ENCODE data around the gene KRT79. TPM values are rescaled to one million over a fixed set of nuclear protein-coding genes. Genes with fewer than 3 reads are reported as not detected.

KRT79 gene
- total RNA-seq, 1 experiment from 2014 or later: 0.08 TPM

DNA sequence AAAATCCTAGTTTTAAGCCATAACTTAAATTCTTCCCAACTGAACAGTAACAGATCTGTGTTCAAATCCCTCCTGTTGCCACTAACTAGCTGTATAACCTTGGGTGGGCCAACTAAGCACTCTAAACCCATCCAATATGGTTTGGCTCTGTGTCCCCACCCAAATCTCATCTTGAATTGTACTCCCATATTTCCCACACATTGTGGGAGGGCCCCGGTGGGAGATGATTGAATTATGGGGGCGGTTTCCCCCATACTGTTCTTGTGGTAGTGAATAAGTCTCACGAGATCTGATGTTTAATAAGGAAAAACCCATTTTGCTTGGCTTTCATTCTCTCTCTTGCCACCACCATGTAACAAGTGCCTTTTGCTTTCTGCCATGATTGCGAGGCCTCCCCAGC is 18.9 kb downstream of the KRT79 start:
- Histone ChIP-seq H3K36me3 (no peaks in the 10 kb centered on the region), H3K4me3 (no peak overlapping the region), H3K27ac (no peak overlapping the region), H3K9me3 (replicated peaks) (peaks cover 12% of the 10 kb centered on the region), H3K4me1 (replicated peaks) (0 out of 2 replicates have a peak, but pooled peaks cover 6% of the 10 kb centered on the region), H3K27me3 (replicated peaks) (peaks cover 93% of the 10 kb centered on the region)
- peak; percentile 80 to 94 for DNase-seq (ENCODE audit: low read depth in 1 of 2, low spot score in 2 of 2)

DNA sequence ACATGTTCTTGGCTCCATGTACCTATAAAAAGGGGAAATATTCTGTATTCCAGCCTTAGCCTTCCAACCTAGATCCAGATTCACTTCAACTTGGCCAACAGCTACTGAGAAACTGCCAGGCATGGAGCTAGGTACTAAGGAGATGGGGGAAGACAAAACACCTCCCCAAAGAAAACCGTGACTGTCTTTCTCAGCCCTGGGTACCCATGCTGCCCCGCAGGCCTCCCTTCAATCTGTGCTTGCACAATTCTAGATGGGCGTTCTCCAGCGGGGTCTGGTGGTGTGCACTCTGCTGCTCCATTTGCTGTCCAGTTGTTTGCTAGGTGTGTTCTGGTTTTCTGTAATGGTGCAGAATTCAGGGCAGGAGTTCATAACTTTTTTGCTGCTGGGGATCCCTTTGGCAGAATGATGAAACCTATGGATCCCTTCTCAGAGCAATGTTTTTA is 19.4 kb downstream of the KRT79 start:
- 0 out of 2 replicates have a peak, but pooled peaks cover 3% of the 10 kb centered on the region for H3K4me1 ChIP-seq (replicated peaks)
- H3K4me3 ChIP-seq: no peak overlapping the region
- no peak overlapping the region for H3K27ac ChIP-seq
- peaks cover 93% of the 10 kb centered on the region for H3K27me3 ChIP-seq (replicated peaks)
- peak in 1 of 2 experiments; percentile 94 for DNase-seq (ENCODE audit: low read depth in 1 of 2, low spot score in 2 of 2)
- H3K36me3 ChIP-seq: no peaks in the 10 kb centered on the region
- peaks cover 13% of the 10 kb centered on the region for H3K9me3 ChIP-seq (replicated peaks)

DNA sequence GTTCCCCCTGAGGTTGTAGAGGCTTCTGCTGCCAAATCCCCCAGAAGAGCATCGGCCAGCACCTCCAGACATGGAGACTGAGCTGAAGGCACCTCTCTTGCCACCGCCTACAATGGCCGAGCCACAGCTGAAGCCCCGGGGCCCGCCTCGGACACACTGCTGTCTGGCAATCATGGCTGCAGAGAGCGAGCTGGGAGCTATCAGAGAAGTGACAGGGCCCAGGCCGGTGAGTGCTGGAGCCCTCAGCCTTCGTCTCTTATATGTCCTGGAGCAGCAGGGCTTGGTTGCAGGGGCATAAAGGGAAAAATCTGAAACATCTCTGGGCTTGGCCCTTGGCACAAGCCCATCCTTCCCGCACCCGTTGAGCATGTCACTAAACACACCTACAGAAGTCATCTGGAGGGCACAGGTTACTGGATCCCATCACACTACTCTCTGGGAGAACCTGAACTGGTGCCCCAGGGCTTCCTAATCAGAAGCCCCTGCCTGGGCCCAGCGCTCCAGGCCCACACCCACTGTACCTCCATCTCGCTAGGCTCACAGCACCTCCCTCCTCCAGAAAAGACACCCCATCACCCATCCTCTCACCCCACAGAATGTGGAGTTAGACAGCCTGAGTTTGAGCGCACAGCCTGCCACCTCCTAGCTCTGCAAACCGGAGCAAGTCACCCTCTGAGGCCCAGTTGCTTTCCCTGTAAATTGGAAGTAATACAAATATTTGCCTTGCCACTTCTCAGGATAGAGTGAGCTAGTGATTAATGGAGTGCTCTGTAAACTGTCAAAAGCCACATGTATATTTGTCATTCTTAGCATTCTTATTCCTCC is 20.0 kb downstream of the KRT79 start, which contains the start of gene KRT4:
KRT4 (minus strand) TSS at position 232 of the 825 bp plus-strand sequence; CDS start at position 174, 58 bp downstream.
- no peaks in the 10 kb centered on the region for H3K36me3 ChIP-seq
- peak in 1 of 2 experiments; percentile 81 for DNase-seq (ENCODE audit: low read depth in 1 of 2, low spot score in 2 of 2)
- H3K4me1 ChIP-seq (replicated peaks): 0 out of 2 replicates have a peak, but pooled peaks cover 3% of the 10 kb centered on the region
- H3K27ac ChIP-seq: no peak within 1 kb of the TSS
- H3K9me3 ChIP-seq (replicated peaks): peaks cover 19% of the 10 kb centered on the region
- H3K4me3 ChIP-seq: no peak within 1 kb of the TSS
- H3K27me3 ChIP-seq (replicated peaks): peaks cover 93% of the 10 kb centered on the region

DNA sequence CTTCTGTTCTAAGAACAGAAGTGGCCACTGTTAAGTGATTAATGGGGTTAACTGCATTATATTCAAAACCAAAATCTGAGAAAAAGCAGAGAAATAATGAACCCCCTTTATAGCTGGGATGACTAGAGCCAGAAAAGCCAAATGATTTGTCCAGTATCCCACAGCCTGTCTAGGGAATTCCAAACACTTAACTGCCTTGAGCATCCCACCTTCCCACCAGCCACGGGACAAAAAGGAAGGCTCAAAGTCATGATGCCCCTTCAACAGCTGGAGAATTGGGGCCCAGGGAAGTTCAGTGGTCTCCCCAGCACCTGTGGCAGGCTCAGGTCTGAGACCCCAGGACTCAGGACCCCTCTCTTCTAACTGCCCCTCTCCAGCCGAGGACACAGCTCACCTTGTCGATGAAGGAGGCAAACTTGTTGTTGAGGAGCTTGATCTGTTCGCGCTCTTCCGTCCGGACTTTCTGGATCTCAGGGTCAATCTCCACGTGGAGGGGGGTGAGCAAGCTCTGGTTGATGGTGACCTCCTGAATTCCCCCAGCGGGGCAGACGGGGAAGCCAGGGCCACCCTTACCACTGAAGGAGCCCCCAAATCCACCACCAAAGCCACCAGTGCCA is 20.8 kb downstream of the KRT79 start:
- Histone ChIP-seq H3K36me3 (no peaks in the 10 kb centered on the region), H3K4me3 (no peak overlapping the region), H3K27me3 (replicated peaks) (peaks cover 93% of the 10 kb centered on the region), H3K27ac (no peak overlapping the region), H3K9me3 (replicated peaks) (peaks cover 27% of the 10 kb centered on the region), H3K4me1 (replicated peaks) (0 out of 2 replicates have a peak, but pooled peaks cover 3% of the 10 kb centered on the region)
- DNase-seq (ENCODE audit: low read depth in 1 of 2, low spot score in 2 of 2): peak; percentile 79 to 94

DNA sequence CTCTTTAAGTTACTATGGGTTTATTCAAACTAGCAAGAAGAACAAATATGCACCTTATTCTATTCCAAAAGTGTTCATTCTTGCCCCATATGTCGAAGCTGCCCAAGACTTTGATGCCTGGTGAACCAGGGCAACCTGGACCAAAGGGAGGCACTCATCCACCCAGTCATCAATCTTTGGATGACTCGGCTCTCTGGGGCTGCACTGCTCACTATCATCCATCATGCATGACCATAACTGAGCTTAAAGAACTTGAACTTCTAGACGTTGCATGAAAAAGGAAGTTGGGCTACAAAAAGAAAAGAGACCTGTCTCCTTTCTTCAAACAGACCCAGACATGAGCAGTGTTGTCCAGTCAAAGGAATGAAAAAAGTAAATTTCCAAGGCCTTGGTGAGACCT is 21.4 kb downstream of the KRT79 start:
- H3K27ac ChIP-seq: no peak overlapping the region
- peaks cover 31% of the 10 kb centered on the region for H3K9me3 ChIP-seq (replicated peaks)
- no peaks in the 10 kb centered on the region for H3K36me3 ChIP-seq
- H3K4me1 ChIP-seq (replicated peaks): 0 out of 2 replicates have a peak, but pooled peaks cover 3% of the 10 kb centered on the region
- DNase-seq (ENCODE audit: low read depth in 1 of 2, low spot score in 2 of 2): peak in 1 of 2 experiments; percentile 94
- no peak overlapping the region for H3K4me3 ChIP-seq
- H3K27me3 ChIP-seq (replicated peaks): peaks cover 93% of the 10 kb centered on the region

DNA sequence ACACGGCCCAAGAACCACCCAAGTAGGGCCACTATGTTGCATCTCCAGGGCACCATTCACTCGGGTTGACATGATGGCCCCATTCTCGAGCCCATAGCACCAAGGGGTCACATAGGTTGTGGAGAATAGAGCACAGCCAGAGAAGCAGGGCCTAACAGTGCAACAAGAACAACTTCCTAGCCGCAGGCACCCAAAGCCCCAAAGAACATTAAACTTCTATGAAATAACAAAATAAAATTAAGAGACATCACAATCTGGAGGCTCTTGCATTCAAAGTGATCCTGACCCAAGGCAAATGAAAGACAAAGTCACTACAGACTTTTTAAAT is 22.1 kb downstream of the KRT79 start:
- H3K36me3 ChIP-seq: no peaks in the 10 kb centered on the region
- peaks cover 31% of the 10 kb centered on the region for H3K9me3 ChIP-seq (replicated peaks)
- peak in 1 of 2 experiments; percentile 94 for DNase-seq (ENCODE audit: low read depth in 1 of 2, low spot score in 2 of 2)
- peaks cover 93% of the 10 kb centered on the region for H3K27me3 ChIP-seq (replicated peaks)
- 0 out of 2 replicates have a peak, but pooled peaks cover 3% of the 10 kb centered on the region for H3K4me1 ChIP-seq (replicated peaks)
- no peak overlapping the region for H3K4me3 ChIP-seq
- no peak overlapping the region for H3K27ac ChIP-seq

DNA sequence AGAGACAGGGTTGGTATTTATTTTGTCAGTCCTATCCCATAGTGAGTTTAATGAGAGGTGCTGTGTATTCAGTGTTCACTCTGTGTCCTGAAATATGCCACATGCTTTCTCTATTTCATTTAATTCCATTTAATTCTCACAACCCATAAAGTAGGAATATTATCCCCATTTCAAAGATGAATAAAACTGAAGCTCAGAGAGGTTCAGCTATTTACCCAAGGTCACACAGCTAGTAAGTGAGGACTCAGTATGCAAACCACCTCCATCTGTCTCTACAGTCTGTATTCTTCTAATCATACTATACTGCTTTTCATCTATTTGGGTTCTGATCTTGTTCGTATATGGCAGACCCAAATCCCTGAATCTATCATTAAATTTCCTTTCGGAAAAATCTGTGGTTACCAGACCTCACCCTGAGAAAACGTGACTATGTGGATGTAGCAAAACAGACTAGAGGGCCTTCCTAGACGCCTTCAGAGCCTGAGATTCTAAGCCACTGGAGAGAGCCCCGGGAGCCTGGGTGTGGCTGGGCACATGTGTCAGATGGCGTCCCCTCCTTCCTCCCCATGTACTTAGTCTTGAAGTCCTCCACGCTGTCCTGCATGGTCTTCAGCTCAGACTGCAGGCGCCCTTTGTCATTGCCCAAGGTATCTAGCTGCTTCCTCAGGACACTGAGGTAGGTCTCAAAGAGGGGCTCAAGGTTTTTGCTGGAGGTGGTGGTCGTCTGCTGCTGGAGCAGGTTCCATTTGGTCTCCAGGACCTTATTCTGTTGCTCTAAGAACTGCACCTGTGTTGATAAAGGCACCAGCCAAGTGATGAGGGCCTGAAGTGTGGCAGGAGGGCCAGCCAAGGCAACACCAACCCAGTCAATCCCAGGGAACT is 22.7 kb downstream of the KRT79 start:
- Histone ChIP-seq H3K4me1 (replicated peaks) (0 out of 2 replicates have a peak, but pooled peaks cover 3% of the 10 kb centered on the region), H3K4me3 (no peak overlapping the region), H3K9me3 (replicated peaks) (peaks cover 30% of the 10 kb centered on the region), H3K27me3 (replicated peaks) (peaks cover 95% of the 10 kb centered on the region), H3K27ac (no peak overlapping the region), H3K36me3 (no peaks in the 10 kb centered on the region)
- DNase-seq (ENCODE audit: low read depth in 1 of 2, low spot score in 2 of 2): peak; percentile 80 to 94

DNA sequence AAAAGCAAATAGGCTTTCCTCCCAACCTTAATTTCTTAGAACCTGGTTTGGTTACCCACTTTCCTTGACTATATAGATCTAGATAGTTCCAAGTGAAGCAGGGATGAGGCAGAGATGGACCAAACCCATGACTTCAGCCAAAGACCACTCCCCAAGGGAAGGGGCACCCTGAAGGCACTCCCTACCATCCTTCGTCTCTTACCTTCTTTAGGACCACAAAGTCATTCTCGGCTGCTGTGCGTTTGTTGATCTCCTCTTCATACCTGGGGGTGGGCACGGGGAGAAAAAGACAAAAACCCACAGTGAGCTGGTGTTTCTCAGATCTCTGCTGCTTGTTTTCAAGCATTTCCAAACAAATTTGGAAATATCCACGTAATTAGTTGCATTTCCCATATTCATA is 23.6 kb downstream of the KRT79 start:
- H3K4me3 ChIP-seq: no peak overlapping the region
- H3K27me3 ChIP-seq (replicated peaks): peaks cover 96% of the 10 kb centered on the region
- H3K9me3 ChIP-seq (replicated peaks): peaks cover 32% of the 10 kb centered on the region
- H3K4me1 ChIP-seq (replicated peaks): 0 out of 2 replicates have a peak, but pooled peaks cover 3% of the 10 kb centered on the region
- no peak overlapping the region for H3K27ac ChIP-seq
- peak; percentile 79 to 93 for DNase-seq (ENCODE audit: low read depth in 1 of 2, low spot score in 2 of 2)
- H3K36me3 ChIP-seq: no peaks in the 10 kb centered on the region

DNA sequence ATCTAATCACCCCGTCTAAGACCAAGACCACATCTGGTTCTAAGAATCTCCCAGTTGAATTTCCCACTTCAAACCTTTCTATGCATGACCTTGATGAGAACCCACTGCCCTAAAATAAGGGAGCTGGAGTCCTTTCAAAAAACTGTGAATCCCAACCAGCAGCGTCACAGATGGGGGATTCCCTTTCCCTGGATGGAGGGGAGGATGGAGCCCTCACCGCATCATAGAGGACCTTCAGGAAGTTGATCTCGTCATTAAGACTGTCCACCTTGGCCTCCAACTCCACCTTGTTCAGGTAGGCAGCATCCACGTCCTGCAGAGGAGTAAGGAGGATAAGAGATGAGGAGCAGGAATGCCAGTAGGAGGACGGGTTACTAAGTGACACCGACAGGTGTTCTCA is 24.9 kb downstream of the KRT79 start:
- peaks cover 30% of the 10 kb centered on the region for H3K9me3 ChIP-seq (replicated peaks)
- H3K4me1 ChIP-seq (replicated peaks): 0 out of 2 replicates have a peak, but pooled peaks cover under 1% of the 10 kb centered on the region
- no peak overlapping the region for H3K27ac ChIP-seq
- peaks cover 87% of the 10 kb centered on the region for H3K27me3 ChIP-seq (replicated peaks)
- no peaks in the 10 kb centered on the region for H3K36me3 ChIP-seq
- no peak overlapping the region for H3K4me3 ChIP-seq
- DNase-seq (ENCODE audit: low read depth in 1 of 2, low spot score in 2 of 2): peak in 1 of 2 experiments; percentile 94

DNA sequence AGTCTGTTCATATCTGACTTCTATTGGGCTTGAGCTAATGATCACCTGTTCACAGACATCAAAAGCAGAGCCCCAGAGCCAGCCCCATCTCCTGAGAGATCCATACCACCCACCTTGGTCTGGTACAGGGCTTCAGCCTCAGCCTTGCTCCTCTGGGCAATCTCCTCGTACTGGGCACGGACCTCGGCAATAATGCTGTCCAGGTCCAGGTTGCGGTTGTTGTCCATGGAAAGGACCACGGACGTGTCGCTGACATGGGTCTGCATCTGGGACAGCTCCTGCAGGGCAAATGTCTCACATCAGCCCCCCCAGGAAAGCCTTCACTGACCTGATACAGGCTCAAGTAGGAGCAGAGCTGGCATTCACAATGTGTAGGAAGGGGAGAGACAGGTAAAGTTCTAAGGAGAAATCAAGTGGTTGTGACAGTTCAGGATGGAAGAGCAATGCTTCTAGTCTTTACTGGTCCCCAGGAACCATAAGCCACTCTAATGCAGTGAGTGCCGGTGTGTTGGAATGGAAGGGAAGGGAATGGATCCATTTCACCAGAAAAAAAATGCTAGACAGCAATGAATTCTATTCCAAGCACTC is 25.4 kb downstream of the KRT79 start:
- H3K4me1 ChIP-seq (replicated peaks): no peaks in the 10 kb centered on the region
- H3K36me3 ChIP-seq: no peaks in the 10 kb centered on the region
- H3K27ac ChIP-seq: no peak overlapping the region
- peaks cover 30% of the 10 kb centered on the region for H3K9me3 ChIP-seq (replicated peaks)
- no peak overlapping the region for H3K4me3 ChIP-seq
- peaks cover 87% of the 10 kb centered on the region for H3K27me3 ChIP-seq (replicated peaks)
- DNase-seq (ENCODE audit: low read depth in 1 of 2, low spot score in 2 of 2): peak; percentile 78 to 94

DNA sequence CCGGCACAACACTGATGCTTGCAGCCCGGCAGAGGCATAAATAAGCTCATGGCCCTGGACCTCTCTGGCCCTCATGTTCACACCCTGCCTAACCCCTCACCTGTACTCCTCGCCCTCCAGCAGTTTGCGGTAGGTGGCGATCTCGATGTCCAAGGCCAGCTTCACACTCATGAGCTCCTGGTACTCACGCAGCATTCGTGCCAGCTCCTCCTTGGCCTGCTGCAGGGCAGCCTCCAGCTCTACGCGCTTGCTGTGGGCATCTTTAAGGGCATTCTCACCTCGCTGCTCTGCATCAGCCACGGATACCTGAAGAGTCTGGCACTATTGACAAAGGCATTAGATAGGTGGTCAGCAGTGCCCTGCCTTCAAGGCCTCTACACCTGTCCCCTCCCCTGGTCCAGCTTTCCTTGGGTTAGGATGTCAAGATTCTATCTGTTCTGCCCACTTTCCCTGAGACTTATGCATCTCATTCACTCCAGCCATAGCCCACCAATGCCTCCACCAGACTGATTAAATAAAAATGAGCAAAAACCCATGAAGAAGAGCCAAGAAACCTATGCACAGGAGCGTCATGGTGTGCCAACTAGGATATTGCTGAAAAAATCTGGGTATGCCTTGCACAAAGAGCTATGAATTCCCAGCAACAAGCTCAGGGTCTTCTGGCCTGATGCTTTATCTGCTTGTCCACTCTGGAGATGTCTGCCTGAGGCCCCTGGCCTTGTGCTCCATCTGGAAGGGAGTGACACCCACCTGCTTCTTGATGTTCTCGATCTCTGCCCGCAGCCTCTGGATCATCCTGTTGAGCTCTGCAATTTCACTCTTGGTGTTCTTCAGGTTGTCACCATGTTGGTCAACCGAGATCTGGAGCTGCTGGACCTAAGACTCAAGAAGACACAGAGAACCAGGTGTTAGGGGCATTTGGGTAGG is 26.3 kb downstream of the KRT79 start:
- H3K4me1 ChIP-seq (replicated peaks): no peaks in the 10 kb centered on the region
- H3K9me3 ChIP-seq (replicated peaks): peaks cover 33% of the 10 kb centered on the region

DNA sequence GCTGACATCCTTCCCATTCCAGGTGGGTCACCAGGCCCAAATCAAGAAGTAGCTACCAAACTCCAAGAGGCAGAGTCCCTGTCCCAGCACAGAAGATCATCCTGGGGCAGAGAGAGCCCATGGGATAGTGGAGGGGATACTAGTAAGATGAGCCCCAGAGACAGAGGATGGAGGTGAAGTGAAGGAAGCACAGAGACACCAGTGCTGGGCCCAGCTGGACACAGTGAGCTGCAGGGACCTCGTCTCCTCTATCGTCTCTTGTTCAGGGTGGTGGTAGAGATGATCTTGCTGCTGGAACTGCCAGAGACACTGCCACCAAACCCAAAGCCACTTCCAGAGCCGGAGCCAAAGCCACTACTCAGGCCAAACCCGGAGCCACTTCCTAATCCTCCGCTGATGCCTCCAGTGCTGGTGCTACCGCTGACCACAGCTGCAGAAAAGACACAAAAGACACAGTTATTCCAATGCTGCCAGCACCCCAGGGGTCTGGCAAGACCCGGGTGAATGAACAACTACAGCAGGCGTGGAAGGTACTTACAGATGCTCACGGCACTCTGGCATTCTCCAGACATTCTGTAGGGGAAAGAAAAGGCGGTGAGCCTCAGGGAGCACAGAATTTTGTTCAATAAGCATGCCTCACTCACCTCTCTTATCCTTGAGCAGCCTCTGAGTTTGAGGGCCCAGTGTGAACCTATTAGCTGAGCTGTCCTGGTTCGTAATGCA is 27.1 kb downstream of the KRT79 start:
- H3K27ac ChIP-seq: no peak overlapping the region
- peaks cover 78% of the 10 kb centered on the region for H3K27me3 ChIP-seq (replicated peaks)
- H3K4me3 ChIP-seq: no peak overlapping the region
- no peaks in the 10 kb centered on the region for H3K36me3 ChIP-seq
- H3K9me3 ChIP-seq (replicated peaks): peaks cover 40% of the 10 kb centered on the region
- H3K4me1 ChIP-seq (replicated peaks): peaks cover under 1% of the 10 kb centered on the region
- DNase-seq (ENCODE audit: low read depth in 1 of 2, low spot score in 2 of 2): peak; percentile 82 to 94

More for the DNA sequence above, 26.3 kb downstream of the KRT79 start:
- peaks cover 85% of the 10 kb centered on the region for H3K27me3 ChIP-seq (replicated peaks)
- no peak overlapping the region for H3K4me3 ChIP-seq
- no peaks in the 10 kb centered on the region for H3K36me3 ChIP-seq
- peak; percentile 82 to 95 for DNase-seq (ENCODE audit: low read depth in 1 of 2, low spot score in 2 of 2)
- no peak overlapping the region for H3K27ac ChIP-seq
